GM18861 (cell line): ENCODE data around the gene ARPC4.
"Not testable (repeated sequence)": the region's sequence is repeated elsewhere in the genome, so short reads cannot be mapped to it uniquely, and the experiment has no call there.

Experiments
- ATAC-seq: cut with Tn5 transposase; IDR thresholded peaks from one replicate; pipeline ENCODE4 v1.9.1; 2021; ENCODE audit not compliant: unreplicated experiment

ARPC4 gene

DNA sequence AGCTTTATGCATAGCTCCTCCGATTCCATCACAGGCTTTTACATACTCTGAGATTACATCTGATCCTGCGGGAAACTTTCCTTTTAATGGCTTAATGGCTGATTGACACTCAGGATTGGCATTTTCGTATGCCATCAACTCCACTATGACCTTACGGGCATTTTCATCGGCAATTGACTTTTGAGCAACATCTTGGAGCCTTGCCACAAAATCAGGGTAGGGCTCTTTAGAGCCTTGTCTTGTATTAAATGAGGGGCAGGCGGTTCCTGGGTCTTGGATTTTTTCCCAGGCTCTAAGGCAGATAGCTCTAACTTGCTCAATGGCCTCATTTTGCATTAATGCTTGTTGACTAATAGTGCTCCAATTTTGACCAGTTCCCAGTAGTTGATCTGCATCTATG lies 59.0 kb downstream of the ARPC4 start:
- ATAC-seq = not testable (repeated sequence)

DNA sequence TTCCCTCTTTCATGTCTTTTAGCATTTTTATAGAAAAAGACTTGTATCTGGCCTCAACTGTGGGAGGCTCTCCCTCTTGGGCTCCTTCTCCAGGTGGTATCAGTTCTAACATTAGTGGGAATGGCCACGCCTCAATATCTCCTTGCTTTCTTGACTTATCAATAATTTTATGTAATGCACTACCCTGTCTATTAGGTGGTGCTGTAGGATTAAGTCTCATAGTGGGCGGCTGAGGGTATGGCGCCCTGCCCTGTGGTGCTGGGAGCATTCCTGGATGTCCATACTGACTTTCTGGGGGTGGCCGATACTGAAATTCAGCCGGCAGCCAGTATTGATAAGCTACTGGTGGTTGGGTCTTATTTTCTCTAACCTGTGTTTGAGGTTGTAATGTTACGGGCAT lies 59.6 kb downstream of the ARPC4 start:
- no peak for ATAC-seq

DNA sequence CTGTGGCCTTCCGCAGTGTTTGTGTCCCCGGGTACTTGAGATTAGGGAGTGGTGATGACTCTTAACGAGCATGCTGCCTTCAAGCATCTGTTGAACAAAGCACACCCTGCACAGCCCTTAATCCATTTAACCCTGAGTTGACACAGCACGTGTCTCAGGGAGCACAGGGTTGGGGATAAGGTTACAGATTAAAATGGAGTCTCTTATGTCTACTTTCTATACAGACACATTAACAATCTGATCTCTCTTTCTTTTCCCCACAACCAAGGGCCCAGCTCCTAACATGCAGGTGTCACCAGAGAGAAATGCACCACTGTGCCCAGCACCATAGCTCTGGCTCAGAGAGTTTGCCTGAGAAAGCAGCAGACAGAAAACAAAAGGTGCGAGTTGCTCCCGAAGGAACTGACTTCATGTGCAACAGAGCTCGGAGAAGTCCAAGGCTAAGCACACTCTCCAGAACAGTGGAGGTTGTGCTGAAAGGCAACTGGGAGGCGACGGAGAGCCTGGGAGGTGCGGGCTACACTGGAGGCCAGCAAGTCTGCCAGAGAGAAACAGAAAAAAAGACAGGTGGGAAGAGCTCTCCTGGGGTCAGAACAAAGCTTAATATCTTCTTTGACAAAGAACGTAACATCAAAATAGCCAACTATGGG lies 61.5 kb downstream of the ARPC4 start:
- not testable (repeated sequence) for ATAC-seq

DNA sequence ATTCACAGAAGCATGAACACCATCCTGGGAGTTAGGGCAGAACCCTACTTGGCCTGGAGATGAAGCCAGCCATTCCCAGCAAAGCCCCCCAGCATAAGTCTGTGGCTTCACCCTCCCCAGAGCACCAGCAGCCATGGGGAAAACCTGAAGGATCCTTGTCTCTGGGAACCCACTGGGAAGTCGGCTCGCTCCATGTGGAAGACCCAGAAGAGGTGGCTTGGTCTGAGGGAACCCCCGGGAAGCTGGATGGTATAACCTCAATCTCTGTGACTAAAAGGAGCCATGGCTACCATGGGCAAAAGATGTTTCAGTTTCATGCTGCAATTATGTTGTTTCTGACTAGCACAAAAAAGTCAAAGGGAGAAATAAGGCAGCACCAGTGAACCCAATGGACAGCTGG lies 62.7 kb downstream of the ARPC4 start:
- no peak for ATAC-seq
